HepG2 (cell line): Measurements from ENCODE around the gene HSFX1.
"Not testable (repeated sequence)": the region's sequence is repeated elsewhere in the genome, so short reads cannot be mapped to it uniquely, and the experiment has no call there.

Source experiments
- ATF4 ChIP-seq, 2 experiments: fragments of 450-650 bp in 1 of 2; sonication (generic) in 1 of 2; formaldehyde crosslinking; IDR thresholded peaks; 2 replicates each; pipeline versions ENCODE4 v1.5.0 to v1.8.0; 2020 to 2022; ENCODE audit warnings: mild to moderate bottlenecking in 1 of 2, missing genetic modification reagents in 1 of 2
- KDM5B ChIP-seq: sonication (generic); formaldehyde crosslinking; IDR thresholded peaks from 2 replicates; pipeline ENCODE4 v1.4.0; 2020; ENCODE audit warnings: missing genetic modification reagents, mild to moderate bottlenecking, borderline replicate concordance
- ZNF609 ChIP-seq: sonication (generic); formaldehyde crosslinking; IDR thresholded peaks from 2 replicates; pipeline ENCODE4 v1.4.0; 2020; ENCODE audit warnings: mild to moderate bottlenecking, missing genetic modification reagents, borderline replicate concordance

- TF ChIP-seq ZNF609 (CRISPR knock-in tag); ATF4 (CRISPR knock-in tag; IDR thresholded peaks at IDR 0.05); KDM5B: not testable (repeated sequence)
Observed at GRCh38 chrX:149761858-149762674, 11.8 kb upstream of the HSFX1 start.
